NCI-H524 treated with DMSO at 0.1 percent for 48 hours (cell line): ENCODE measurements around the gene CROCC.

Source experiments
- DNase-seq: peaks from one replicate; lab custom pipeline; 2025; lab: John Stamatoyannopoulos, UW

CROCC gene

GRCh38 chr1:16969057-16969611 lies 47.4 kb downstream of the CROCC start:
- DNase-seq, result no peak

- DNase-seq, result no peak
Measured at GRCh38 chr1:16969651-16970050, 47.9 kb downstream of the CROCC start.

GRCh38 chr1:16970132-16970910 lies 48.6 kb downstream of the CROCC start:
- no peak for DNase-seq

- DNase-seq, result no peak
Measured at GRCh38 chr1:16971341-16972188, 49.8 kb downstream of the CROCC start.

GRCh38 chr1:16972189-16972895 lies 50.6 kb downstream of the CROCC start:
- DNase-seq, result no peak

GRCh38 chr1:16973215-16973614 lies 51.5 kb downstream of the CROCC start:
- DNase-seq, result no peak

- no peak for DNase-seq
Measured at GRCh38 chr1:16975211-16975610, 53.5 kb downstream of the CROCC start.

GRCh38 chr1:16975838-16976237 lies 54.1 kb downstream of the CROCC start:
- no peak for DNase-seq

- DNase-seq, result no peak
Measured at GRCh38 chr1:16976966-16977365, 55.2 kb downstream of the CROCC start.

GRCh38 chr1:16977377-16977776 lies 55.6 kb downstream of the CROCC start:
- DNase-seq, result no peak

GRCh38 chr1:16978139-16978538 lies 56.4 kb downstream of the CROCC start:
- DNase-seq, result no peak

- no peak for DNase-seq
Measured at GRCh38 chr1:16978567-16979474, 57.1 kb downstream of the CROCC start.

- no peak for DNase-seq
Measured at GRCh38 chr1:16979475-16980327, 58.0 kb downstream of the CROCC start.

- no peak for DNase-seq
Measured at GRCh38 chr1:16980473-16981268, 58.9 kb downstream of the CROCC start, which contains the start of gene MFAP2. MFAP2 (minus strand) TSS chr1:16980620; CDS start chr1:16978273, 2,347 bp downstream.

GRCh38 chr1:16981269-16981849 lies 59.6 kb downstream of the CROCC start:
- no peak for DNase-seq

- no peak for DNase-seq
Measured at GRCh38 chr1:16982902-16983301, 61.2 kb downstream of the CROCC start.

- DNase-seq, result no peak
Measured at GRCh38 chr1:16983649-16984048, 61.9 kb downstream of the CROCC start.

GRCh38 chr1:16984717-16985116 lies 63.0 kb downstream of the CROCC start:
- DNase-seq, result no peak

- no peak for DNase-seq
Measured at GRCh38 chr1:16986113-16986512, 64.4 kb downstream of the CROCC start.
